NOMO-1 (cell line): ENCODE data around the gene FIGNL2.

ENCODE experiments used
- DNase-seq, 2 experiments: peaks; one replicate each; lab custom pipeline; 2025; ENCODE audit not compliant: unreplicated experiment in 2 of 2; lab: John Stamatoyannopoulos, UW

FIGNL2 gene

GRCh38 chr12:51879102-51879501 is 30.6 kb upstream of the FIGNL2 start:
- no peak for DNase-seq

GRCh38 chr12:51874486-51874885 is 26.0 kb upstream of the FIGNL2 start:
- no peak for DNase-seq

DNA sequence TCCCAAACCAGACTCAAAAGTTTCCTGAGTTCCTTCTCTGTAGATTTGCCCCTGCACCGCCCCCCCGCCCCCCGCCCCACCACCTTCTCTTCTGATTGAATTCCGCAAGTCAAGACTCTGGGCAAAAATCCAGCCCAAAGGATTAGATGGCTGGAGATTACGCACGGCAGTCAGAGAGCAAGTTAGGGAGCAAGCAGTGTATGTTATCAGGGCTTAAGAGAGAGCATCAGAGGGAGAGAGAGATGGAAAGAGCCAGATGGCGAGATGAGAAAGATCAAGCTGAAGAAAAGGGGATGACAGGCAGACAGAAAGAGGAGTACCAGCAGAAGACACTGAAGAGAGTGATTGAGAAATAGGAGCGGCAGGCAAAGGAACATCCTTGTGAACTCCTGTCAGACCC is 25.5 kb upstream of the FIGNL2 start:
- DNase-seq, result no peak

DNA sequence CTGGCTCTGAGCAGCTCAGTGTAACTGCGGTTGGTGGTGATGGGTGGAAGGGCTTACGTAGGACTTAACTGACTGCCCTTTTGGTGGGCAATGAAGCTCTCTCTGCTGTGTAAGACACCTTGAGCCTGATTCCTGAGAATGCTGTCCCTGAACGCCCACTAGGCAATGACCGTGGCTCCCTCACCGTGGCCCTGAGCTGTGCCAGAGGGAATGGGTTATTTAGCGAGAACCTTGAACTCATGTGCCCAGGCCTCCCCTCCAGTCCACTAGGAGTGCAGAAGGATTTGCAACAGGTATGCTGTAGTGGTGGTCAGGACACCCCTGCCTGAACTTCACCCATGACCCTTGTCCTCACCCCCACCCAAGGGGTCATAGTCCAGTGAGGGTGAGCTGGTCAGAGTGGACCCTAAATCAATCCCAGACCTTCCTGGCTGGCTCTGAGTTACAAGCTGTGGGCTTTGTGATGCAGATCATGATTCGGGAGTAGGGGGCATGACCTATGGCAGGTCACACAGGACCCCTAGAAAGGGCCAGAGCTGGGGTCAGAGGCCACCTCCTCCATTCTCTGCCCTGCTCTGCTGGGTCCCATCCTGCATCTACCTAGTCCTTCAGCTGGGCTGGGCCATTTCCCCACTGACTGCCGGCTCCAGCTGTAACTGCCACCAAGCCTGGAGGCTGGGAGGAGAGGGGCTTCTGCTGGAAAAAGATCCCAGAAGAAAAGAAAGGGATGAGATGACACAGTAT is 24.9 kb upstream of the FIGNL2 start:
- no peak for DNase-seq

- no peak for DNase-seq
Measured at GRCh38 chr12:51872689-51872981, 24.1 kb upstream of the FIGNL2 start.

GRCh38 chr12:51871918-51872688 is 23.6 kb upstream of the FIGNL2 start:
- peak; percentile 67 to 80 for DNase-seq

- DNase-seq, result peak; percentile 65 to 73
Measured at GRCh38 chr12:51871126-51871525, 22.6 kb upstream of the FIGNL2 start.

GRCh38 chr12:51870504-51870903 is 22.0 kb upstream of the FIGNL2 start:
- DNase-seq, result peak in 1 of 2 experiments; percentile 36

GRCh38 chr12:51869931-51870330 is 21.4 kb upstream of the FIGNL2 start:
- DNase-seq, result peak in 1 of 2 experiments; percentile 44

GRCh38 chr12:51869496-51869865 is 21.0 kb upstream of the FIGNL2 start:
- DNase-seq, result no peak

DNA sequence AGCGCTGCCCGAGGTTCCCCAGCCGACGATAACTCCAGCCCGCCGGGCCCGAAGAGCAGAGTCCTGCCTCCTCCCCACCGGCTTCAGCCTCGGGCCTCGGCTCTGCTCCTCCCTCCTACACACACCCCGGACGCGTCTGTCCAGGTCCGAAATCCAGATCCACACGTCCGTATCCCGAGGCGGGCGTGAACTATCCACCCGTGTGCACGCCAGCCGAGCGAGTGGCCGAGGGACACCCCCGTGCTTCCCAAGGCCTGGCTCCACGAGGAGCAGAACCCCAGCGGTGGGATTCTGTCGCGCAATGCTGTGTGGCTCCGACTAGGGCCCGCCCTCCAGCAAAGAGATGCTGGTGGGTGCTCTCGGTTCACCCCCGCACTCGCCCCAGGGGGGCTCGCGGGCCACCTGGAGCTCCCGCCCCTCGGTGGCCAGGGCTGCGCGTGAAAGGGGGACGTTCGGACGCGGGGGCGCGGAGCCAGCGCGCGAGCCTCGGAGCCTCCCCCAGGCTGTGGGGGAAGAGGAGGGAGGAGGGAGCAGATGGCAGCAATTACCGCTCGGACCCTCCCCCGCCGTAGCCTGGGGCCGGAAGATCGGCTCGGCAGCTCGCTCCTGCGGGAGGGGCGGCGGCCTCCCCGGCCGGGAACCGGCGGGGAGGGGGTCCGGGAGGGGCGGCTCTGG is 20.4 kb upstream of the FIGNL2 start:
- DNase-seq, result no peak

DNA sequence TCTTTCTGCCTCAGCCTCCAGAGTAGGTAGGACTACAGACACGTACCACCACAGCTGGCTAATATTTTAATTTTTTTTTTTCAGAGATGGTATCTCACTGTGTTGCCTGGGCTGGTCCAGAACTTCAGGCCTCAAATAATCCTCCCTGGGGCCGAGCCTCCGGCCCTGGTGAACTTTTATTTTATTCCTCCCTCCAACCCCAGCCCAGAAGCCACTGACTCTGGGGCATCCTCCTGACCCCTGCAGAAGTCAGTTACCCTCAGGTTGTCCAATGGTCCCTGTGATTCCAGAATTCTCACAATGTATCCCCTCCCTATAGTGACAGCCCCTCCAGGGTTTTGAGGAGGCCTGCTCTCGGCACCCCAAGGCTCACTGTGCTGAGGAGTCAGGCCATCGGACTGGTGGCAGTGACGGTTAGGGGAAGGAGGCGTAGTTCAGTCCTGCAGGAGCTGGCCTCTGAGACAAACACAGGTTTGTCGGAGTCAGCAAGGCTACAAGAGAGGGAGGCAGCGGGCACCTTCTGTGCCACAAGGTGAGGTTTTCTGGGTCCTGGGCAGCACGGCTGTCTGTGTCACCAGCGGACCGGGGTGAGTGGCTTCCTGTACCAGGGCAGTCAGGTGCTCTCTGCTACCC is 19.4 kb upstream of the FIGNL2 start:
- no peak for DNase-seq

DNA sequence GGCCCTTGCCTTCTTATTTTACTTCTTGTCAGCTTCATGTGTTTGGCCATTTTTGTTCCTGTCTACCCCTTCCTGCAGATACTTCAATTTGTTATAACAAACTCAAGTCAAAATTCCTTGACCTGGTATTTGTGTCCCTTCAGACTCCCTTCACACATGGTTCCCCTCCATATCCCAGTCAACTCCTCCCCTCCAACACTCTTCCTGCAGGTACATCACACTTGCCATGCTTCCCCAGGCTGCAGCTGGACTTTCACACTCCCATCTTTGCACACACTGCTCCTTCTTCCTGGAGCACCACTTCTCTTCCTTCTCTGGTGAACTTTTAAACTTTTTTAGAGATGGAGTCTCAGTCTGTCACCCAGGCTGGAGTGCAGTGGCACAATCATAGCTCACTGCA is 18.9 kb upstream of the FIGNL2 start:
- DNase-seq, result no peak

DNA sequence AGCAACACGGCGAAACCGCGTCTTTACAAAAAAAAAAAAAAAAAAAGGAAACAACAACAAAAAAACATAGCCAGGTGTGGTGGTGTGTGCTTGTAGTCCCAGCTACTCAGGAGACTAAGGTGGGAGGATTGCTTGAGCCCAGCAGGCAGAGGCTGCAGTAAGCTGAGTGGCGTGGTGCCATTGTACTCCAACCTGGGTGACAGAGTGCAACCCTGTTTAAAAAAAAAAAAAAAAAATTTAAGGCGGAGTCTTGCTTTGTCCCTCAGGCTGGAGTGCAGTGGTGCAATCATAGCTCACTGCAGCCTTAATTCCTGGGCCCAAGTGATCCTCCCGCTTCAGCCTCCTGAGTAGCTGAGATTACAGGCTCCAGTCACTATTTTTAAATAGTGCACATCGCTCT is 18.2 kb upstream of the FIGNL2 start:
- DNase-seq, result no peak

GRCh38 chr12:51866324-51866723 is 17.8 kb upstream of the FIGNL2 start:
- DNase-seq, result no peak

- DNase-seq, result no peak
Measured at GRCh38 chr12:51865757-51866270, 17.3 kb upstream of the FIGNL2 start.

- DNase-seq, result no peak
Measured at GRCh38 chr12:51864833-51865670, 16.5 kb upstream of the FIGNL2 start.

GRCh38 chr12:51863933-51864832 is 15.7 kb upstream of the FIGNL2 start:
- no peak for DNase-seq

- no peak for DNase-seq
Measured at GRCh38 chr12:51863363-51863932, 14.9 kb upstream of the FIGNL2 start.
